Left kidney (tissue), 2 donors: ENCODE measurements around the gene MOB1A. TPM values are rescaled to one million over a fixed set of nuclear protein-coding genes. Genes with fewer than 3 reads are reported as not detected.
"Not testable (repeated sequence)": the region's sequence is repeated elsewhere in the genome, so short reads cannot be mapped to it uniquely, and the experiment has no call there.

Experiments
- DNase-seq: peaks from one replicate; pipeline ENCODE4 v3.0.0-alpha.2; 2013
- polyA plus RNA-seq: library from polyadenylated mRNA; unstranded; fragments of 120-200 nt; gene quantifications from one replicate; pipeline ENCODE4 v1.2.1, GENCODE V29; 2013; ENCODE audit not compliant: insufficient read length

MOB1A gene
- polyA plus RNA-seq, 1 donor = 105 TPM

- no peak for DNase-seq
Observed at GRCh38 chr2:74149570-74150319, 28.9 kb downstream of the MOB1A start.

GRCh38 chr2:74149247-74149525 is 29.5 kb downstream of the MOB1A start:
- DNase-seq = no peak

GRCh38 chr2:74148457-74149246 is 30.0 kb downstream of the MOB1A start:
- no peak for DNase-seq

- DNase-seq = peak; percentile 73
Observed at GRCh38 chr2:74147727-74148456, 30.8 kb downstream of the MOB1A start, which contains the start of gene BOLA3. TSS of gene BOLA3 (minus strand) at chr2:74147912. CDS start at chr2:74147874, 38 bp downstream.

GRCh38 chr2:74146929-74147726 is 31.6 kb downstream of the MOB1A start:
- no peak for DNase-seq

GRCh38 chr2:74142340-74142739 is 36.3 kb downstream of the MOB1A start:
- DNase-seq = no peak

GRCh38 chr2:74138600-74139323 is 39.9 kb downstream of the MOB1A start:
- DNase-seq = no peak

GRCh38 chr2:74137651-74138599 is 40.8 kb downstream of the MOB1A start:
- no peak for DNase-seq

- DNase-seq = no peak
Observed at GRCh38 chr2:74131901-74132300, 46.8 kb downstream of the MOB1A start.

GRCh38 chr2:74130211-74130995 is 48.3 kb downstream of the MOB1A start:
- no peak for DNase-seq

GRCh38 chr2:74128206-74128605 is 50.5 kb downstream of the MOB1A start:
- no peak for DNase-seq

GRCh38 chr2:74123955-74124354 is 54.7 kb downstream of the MOB1A start:
- not testable (repeated sequence) for DNase-seq

- DNase-seq = not testable (repeated sequence)
Observed at GRCh38 chr2:74121846-74122245, 56.8 kb downstream of the MOB1A start.

GRCh38 chr2:74119912-74120825 is 58.5 kb downstream of the MOB1A start:
- DNase-seq = peak; percentile 67

GRCh38 chr2:74119339-74119738 is 59.3 kb downstream of the MOB1A start:
- DNase-seq = no peak

GRCh38 chr2:74111380-74111779 is 67.3 kb downstream of the MOB1A start:
- no peak for DNase-seq

GRCh38 chr2:74110537-74110936 is 68.1 kb downstream of the MOB1A start:
- no peak for DNase-seq

GRCh38 chr2:74109551-74109950 is 69.1 kb downstream of the MOB1A start:
- no peak for DNase-seq
